GM06990 (cell line): ENCODE results near the gene SHANK2.

Experiments
- DNase-seq: peaks from one replicate; pipeline ENCODE4 v3.0.0-alpha.2; 2011; ENCODE audit not compliant: insufficient read length; ENCODE audit errors: extremely low read depth
- H3K27me3 ChIP-seq: replicated peaks from 2 replicates; pipeline ENCODE4 v1.6.0; 2011; ENCODE audit warnings: low read length; ENCODE audit not compliant: control insufficient read depth, insufficient read depth
- H3K36me3 ChIP-seq: 2 replicates; pipeline ENCODE4 v1.5.1; 2011; ENCODE audit warnings: low read length; ENCODE audit not compliant: control insufficient read depth, insufficient read depth
- H3K4me3 ChIP-seq: replicated peaks from 2 replicates; pipeline ENCODE4 v1.5.1; 2011; ENCODE audit warnings: low read depth, mild to moderate bottlenecking, control low read depth, low read length
- TF ChIP-seq, protein P1 (sequence below): IDR thresholded peaks from 2 replicates; pipeline ENCODE4 v1.5.1; 2011; ENCODE audit warnings: low read length, control low read depth, mild to moderate bottlenecking, inconsistent platforms; ENCODE audit not compliant: insufficient read depth, poor library complexity, severe bottlenecking

SHANK2 gene

DNA sequence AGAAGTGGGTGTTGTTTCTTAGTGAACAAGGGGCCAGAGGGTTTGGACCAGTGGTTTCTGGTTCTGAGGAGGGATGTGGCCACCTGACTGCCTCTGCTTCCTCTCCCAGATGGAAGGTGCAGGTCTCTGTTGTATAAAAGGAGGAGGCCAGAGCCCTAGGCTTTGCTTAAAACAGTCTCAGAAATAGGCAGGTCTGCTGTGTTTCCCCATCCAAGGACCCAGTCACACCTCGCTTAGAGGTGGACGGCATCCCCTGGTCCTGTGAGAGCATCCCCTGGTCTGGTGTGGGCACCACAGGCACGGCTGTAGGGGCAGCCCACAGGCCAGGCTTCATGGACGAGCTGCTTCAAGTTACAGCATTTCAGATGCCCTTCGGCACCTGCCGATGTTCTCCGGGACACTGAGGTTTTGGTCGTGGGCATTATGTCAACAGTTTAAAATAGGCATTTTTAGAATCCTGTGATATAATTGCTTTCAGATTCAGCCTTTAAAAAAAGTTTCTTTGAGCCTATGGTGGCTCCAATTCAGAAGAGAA, 45.7 kb upstream of the SHANK2 start:
- H3K27me3 ChIP-seq = peaks cover 2% of the 10 kb centered on the region; the same call in 1 of the 2 replicates
- TF ChIP-seq, protein P1, sequence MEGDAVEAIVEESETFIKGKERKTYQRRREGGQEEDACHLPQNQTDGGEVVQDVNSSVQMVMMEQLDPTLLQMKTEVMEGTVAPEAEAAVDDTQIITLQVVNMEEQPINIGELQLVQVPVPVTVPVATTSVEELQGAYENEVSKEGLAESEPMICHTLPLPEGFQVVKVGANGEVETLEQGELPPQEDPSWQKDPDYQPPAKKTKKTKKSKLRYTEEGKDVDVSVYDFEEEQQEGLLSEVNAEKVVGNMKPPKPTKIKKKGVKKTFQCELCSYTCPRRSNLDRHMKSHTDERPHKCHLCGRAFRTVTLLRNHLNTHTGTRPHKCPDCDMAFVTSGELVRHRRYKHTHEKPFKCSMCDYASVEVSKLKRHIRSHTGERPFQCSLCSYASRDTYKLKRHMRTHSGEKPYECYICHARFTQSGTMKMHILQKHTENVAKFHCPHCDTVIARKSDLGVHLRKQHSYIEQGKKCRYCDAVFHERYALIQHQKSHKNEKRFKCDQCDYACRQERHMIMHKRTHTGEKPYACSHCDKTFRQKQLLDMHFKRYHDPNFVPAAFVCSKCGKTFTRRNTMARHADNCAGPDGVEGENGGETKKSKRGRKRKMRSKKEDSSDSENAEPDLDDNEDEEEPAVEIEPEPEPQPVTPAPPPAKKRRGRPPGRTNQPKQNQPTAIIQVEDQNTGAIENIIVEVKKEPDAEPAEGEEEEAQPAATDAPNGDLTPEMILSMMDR = no peak
- H3K4me3 ChIP-seq = no peak overlapping the region
- no peaks in the 10 kb centered on the region for H3K36me3 ChIP-seq
- no peak for DNase-seq

GRCh38 chr11:71294846-71295600, 42.6 kb upstream of the SHANK2 start:
- H3K27me3 ChIP-seq = no peaks in the 10 kb centered on the region
- DNase-seq = no peak
- TF ChIP-seq, protein P1 = no peak
- H3K36me3 ChIP-seq = no peaks in the 10 kb centered on the region
- no peak overlapping the region for H3K4me3 ChIP-seq

DNA sequence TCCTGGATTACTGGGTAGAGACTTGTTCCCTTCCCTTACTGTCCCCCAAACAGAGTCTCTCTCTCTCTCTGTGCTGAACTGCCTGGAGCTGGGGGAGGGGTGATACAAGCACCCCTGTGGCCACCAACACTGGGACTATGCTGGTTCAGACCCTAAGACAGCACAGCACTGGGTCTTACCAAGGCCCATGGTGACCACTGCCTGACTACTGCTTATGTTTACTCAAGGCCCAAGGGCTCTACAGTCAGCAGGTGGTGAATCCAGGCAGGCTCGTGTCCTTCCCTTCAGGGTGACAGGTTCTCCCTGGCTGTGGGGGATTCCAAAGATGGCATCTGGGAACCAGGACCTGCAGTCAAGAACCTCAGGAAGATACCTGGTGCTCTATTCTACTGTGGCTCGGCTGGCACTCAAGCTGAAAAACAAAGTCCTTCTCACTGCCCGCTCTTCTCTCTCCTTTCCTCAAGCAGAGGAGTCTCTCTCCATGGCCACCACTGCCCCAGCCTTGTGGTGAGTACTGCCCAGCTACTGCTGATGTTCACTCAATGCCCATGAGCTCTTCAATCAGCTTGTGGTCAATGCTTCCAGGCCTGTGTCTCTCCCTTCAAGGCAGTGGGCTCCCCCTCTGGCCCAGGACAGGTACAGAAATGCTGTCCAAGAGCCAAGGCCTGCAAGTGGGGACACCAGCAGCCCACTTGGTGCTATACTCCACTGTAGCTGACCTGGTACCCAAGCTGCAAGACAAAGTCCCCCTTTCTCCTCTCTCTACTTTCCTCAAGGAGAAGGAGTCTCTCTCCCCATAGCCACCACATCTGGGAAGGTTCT, 41.8 kb upstream of the SHANK2 start:
- H3K4me3 ChIP-seq = no peak overlapping the region
- TF ChIP-seq, protein P1 = no peak
- H3K27me3 ChIP-seq = no peaks in the 10 kb centered on the region

DNA sequence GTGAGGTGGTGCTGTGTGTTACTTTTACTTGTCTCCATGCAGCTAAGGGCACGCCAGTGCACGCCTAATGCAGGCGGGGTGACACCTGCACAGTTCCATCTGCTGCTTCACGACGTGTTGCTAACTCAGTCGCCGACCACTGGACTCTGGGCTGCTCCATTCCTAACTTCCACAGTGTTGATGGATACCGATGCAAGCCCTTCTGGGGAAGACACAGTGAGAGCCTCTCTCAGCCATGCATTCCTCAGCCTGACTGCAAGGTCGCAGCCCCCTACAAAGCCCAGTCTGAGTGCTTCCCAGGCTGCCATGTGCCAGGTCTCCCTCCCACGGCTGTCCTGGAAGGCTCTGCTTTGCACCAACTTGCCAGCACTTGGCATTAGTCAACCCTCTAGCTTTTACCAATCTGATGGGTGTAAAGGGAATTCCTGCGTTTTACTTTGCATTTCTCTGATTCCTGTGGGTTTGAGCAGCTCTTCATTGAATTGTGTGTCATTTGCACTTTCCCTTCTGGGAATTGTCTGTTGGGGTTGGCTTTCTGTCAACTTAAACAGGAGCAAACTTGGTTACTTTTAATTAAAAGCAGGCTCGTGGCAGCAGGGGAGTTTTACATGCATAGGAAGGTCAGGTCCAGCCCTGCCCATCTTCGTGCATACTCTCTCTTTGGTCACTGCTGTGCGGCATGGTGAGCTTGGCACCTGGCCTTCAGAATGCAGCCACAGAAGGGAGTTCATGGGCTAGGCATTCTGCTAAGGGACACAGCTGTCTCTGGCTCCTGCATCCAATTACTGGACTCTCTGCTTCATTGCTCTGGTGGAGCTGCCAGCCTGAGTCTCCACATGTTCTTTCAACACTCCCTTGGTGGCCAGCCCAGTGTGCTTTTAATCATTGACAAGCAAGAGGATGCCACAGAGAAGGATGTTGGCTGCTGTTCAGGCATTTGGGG, 34.6 kb upstream of the SHANK2 start:
- Histone ChIP-seq H3K36me3 (no peaks in the 10 kb centered on the region), H3K4me3 (no peak overlapping the region), H3K27me3 (no peaks in the 10 kb centered on the region; the same call in 1 of the 2 replicates)
- DNase-seq = no peak
- TF ChIP-seq, protein P1 = no peak

More for the DNA sequence above, 41.8 kb upstream of the SHANK2 start:
- no peaks in the 10 kb centered on the region for H3K36me3 ChIP-seq
- no peak for DNase-seq

DNA sequence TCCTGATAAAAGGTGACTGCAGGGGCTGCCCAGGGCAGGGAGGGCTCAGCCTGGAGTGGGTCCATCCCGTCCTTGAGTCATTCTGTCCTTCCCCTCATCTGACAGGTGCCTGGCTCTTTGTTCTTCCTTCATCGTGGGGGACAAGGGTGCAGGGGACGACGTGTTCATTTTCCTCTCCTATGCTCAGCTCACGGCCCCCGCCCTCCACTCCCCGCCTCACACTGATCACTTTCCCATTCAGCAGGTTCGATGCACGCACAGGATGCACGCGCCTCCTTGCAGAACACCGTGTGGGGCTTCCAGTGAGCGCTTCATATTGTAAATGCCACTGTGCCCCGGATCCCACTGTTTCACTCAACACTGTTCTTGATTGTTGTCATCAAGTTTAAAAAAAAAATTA, 32.7 kb upstream of the SHANK2 start:
- no peak overlapping the region for H3K4me3 ChIP-seq
- TF ChIP-seq, protein P1 = no peak
- H3K36me3 ChIP-seq = no peaks in the 10 kb centered on the region
- DNase-seq = no peak
- H3K27me3 ChIP-seq = no peaks in the 10 kb centered on the region; the same call in 1 of the 2 replicates
